NOMO-1 (cell line): ENCODE data around the gene MEGF11.

Experiments used
- DNase-seq, 2 experiments: peaks; one replicate each; lab custom pipeline; 2025; ENCODE audit not compliant: unreplicated experiment in 2 of 2; lab: John Stamatoyannopoulos, UW

MEGF11 gene

DNA sequence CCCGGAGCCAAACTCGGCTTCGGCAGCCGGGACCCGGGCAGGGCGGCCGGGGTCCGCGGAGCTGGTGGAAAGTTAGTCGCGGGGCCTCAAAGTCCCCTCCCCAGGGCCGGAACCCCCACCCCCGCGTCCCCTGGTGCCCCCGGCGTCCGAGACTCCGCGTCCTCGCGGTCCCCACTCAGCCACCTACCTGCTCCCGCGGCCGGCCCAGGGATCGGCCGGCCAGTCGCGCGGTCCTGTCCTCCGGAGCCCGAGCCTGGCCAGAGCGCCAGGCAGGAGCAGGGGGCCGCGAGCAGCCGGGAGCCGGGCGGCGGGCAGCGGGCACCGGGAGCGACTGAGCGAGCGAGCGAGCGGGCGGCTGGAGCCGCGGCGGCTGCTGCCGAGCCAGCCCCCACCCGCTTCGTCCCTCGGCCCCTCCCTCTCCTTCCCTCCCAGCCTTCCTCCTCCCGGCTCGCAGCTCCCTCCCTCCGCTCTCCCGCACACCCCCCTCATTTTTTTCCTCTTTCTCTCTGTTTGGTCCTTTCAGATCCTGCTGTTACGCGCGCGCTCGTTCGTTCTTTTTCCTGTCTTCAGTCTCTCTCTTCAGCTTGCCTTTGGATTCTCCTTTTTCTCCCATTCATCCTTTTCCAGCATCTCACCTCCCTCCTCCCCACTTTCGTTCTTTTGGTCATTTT, at the start of gene MEGF11:
MEGF11 (minus strand) TSS at position 333 of the 671 bp plus-strand sequence. CDS start 125,347 bp downstream, outside the sequence.
- DNase-seq = no peak

DNA sequence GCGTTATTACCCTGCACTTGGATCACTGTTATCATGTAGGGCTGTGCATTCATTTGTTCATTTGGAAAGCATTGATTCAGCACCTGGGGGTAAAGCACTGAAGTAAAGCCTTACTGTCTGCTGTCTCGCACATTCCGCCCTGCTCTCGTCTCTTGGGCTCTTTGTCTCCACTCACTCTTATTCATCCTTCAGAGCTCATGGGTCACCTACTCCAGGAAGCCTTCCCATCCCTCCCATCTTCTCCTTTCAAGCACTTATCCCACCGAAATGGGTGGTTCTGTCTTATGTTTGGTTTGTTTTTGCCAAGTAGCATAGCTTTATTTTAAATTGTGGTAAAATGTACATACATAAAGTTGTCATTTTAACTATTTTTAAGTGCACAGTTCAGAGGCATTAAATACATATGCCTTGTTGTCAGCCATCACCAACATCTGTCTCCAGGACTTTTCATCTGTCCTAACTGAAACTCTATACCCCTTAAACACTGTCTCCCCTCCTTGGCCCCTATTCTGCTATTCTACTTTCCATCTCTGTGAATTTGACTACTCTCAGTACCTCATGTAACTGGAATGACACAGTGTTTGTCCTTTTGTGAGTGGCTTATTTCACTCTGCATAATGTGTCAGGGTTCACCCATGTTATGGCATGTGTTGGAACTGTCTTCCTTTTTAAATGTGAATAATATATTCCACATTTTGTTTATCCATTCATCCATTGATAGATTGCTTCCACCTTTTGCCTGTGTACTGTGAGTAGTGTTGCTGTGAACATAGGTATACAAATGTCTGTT, 49.1 kb upstream of the MEGF11 start:
- no peak for DNase-seq

DNA sequence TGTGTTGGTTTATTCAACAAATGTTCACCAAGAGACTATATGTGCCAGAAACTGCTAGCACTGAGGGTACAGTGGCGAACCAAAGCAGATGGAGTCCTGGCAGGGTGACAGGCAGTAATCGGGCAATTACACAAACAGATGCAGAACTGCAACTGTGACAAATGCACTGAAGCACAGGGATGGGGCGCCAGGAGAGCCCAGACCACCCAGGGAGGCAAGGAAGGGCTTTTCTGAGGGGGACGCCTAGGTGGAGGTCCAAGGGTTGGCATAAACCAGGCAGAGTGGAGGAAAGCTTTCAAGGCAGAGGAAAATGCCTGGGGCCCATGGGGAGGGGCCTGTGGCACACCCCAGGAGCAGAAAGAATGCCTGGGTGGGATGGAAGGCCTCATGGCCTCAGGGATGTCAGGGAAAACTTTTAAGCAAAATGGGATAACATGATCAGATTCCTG, 45.3 kb upstream of the MEGF11 start:
- no peak for DNase-seq

DNA sequence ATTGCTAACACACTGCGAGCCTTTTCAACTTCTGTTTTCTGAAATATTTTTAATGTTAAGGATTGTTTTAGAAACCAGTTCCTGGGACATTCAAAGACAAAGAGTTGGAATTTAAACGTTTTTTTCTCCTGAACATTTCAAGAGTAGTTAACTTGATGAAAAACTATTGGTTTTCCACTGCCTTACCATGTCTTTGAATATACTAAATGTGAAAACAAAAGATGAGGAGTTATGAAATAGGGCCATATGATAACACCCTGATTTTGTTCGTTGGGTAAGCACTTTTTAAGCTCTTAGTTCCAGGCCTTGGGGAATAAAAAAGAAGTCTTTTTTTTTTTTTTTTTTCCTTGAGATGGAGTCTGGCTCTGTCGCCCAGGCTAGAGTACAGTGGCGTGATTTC, 42.6 kb upstream of the MEGF11 start:
- no peak for DNase-seq

DNA sequence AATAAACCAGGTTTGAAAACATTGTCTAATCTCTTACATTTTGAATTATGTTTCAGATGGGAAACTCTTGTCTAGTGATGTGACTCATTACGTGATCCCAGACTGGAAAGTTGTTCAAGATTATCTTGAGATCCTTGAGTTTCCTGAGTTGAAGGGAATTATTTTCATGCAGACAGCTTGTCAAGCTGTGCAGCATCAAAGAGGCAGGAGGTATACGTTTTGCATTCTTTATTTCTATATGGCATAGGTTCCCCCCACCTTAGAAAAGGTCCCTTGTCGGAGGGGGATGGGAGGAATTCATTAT, 41.3 kb upstream of the MEGF11 start:
- no peak for DNase-seq

DNA sequence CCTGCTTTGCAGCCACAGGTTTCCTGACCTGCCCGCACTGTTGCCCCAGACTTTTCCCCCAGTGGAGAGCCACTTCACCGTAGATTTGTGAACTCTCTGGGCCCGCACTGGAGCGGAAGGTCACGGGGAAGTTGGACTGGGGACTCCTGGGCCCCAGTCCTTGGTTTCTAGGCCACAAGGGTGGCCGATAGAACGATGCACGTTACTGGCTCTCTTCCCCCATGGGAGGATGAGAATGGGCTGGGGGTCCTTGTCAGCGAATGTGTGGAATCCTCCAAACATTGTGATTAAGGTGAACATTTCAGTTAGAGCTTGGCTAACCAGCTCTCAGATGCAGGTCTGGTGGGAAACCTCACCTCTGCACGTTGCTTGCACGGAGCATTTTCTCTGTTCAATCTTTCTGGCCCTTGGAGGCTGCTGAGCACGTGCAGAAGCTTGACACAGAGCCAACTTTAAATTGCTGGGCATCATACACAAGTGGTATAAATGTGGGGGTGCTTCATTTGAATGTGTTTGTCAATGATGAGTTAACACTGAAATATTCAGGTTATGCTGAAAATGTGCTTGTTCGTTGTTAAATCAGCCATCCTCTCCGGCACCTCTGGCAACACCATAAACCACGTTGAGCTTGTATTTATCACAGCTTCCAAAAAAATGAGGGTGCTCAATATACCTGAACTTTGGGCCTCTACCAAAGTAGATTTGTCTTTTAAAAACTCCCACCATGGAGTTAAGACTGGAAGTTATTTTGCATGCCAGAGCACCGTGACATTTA, 40.8 kb upstream of the MEGF11 start:
- DNase-seq = peak; percentile 29 to 53

DNA sequence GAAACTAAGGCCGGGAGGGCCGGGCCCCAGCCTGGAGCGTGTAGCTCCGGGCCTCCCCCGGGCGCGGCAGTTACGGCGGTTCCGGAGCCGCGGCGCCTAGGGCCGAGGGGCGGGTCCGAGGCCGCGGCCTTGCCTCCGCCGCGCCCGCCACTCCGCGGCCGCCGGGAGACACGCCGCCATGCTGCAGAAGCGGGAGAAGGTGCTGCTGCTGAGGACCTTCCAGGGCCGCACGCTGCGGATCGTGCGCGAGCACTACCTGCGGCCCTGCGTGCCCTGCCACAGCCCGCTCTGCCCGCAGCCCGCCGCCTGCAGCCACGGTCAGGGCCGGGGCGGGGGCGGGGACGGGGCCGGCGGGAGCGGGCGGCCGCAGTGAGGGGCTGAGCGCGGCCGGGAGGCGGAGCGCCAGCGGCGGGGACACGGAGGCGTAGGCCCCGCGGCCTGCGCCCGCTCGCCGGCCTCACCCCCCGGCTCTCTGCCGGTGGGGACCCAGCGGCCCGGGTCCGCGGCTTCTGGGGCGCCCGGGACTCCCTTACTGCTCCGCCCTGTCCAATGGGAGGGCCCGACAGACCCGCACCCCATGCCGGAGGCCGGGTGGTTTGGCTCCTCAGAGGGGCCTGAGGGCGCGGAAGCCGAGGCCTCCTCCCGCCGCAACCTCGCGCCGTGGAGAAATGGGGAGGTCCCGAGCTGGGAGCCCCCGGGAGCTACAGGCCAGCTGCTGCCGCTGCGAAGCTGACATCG, 40.0 kb upstream of the MEGF11 start, which contains the start of gene DIS3L:
DIS3L (plus strand) TSS at position 150 of the 738 bp plus-strand sequence; CDS start at position 179, 29 bp downstream.
- DNase-seq = peak; percentile 65 to 77

DNA sequence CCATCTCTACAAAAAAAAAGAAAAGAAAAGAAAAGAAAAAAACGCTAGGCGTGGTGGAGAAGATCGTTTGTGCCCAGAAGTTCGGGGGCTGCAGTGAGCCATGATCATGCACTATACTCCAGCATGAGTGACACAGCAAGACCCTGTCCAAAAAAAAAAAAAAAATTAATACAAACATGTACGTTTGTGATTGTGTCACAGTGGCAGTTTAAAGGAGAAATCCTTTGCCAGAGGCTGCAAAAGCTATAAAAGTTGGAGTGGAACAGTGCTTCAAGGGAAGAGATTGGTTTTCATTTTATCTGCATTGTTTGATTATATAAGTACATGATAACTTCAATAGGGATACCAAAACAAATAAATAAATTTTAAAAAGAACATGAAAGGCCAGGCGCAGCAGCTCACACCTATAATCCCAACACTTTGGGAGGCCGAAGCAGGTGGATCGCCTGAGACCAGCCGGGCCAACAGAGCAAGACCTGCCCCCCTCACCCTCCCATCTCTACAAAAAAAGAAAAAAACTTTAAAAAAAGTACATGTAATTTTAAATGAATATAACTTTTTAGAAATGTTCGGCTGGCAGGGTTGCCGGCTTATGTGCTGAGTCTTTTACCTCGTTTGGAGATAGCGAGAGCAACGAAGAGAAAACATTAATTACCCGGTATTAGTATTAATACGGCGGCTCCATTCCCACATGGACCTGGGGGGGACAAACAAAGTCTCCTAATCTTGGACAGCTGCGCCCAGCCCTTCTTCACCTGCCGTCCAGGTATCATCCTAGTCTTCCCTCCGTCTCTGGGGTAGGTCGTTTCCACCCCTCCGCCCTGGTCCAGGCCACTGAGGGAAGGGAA, 39.2 kb upstream of the MEGF11 start:
- peak in 1 of 2 experiments; percentile 20 for DNase-seq

DNA sequence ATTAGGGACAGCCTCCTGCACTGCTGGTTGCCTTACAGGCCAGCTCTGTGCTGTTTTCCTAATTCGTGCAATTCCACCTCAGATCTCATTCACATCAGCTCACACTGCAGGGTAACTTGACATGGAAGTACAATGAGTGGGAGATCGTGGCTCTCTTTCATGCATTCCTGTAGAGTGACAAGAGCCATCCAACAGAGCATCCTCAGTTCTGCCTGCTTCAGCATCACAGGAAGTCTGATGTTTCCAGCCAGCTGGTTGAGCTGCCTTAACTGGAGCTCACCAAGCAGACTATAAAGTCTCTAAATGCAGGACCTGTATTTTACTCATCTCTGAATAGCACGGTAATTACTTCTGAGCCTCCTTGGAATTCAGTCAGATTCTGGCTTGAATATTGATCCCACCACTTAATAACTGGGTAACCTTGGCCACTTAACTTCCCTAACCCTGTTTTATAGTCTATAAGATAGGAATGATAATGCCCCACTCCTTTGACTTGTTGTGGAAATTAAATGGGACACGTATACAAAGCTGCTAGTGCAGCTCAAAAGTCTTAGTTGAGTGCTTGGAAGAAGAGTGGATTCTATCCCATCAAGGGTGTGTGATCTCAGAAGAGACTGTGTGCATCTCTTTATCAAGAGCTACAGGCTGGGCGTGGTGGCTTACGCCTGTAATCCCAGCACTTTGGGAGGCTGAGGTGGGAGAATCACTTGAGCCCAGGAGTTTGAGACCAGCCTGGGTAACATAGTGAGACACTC, 38.4 kb upstream of the MEGF11 start:
- no peak for DNase-seq

DNA sequence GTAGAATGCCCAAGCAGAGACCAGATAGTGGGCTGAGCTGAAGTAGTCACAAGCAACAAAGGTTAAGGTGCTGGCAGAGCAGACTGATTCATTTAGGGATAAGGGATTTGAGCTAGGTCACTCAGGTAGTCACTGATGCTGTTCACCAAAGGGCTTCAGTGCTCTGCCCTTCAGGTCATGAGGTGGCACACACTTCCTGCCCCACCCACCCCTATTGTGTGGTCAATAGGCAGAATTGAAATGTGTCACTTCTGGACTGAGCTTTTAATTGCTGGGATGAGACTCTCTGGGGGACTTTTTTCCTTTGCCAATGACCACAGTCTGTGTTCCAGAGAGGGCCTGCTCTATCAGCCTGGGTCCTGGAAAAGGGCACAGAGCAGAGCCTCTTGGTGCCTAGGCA, 37.0 kb upstream of the MEGF11 start:
- no peak for DNase-seq

DNA sequence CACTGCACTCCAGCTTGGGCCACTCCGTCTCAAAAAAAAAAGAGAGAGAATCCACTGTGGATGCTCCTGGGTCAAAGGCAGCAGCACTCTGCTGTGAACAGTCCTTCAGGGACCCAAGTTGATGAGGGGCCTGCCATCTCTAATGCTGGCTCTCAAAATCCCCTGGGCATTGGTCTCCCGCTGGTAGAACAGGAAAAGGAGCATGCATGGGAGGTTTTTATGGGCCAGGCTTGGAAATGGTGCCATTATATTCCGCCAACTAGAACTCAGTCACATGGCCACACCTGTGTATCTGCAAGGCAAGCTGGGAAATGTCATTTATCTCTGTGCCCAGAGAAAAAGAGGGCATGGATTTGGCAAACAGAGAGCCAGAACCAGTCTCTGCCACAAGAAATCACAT, 36.5 kb upstream of the MEGF11 start:
- no peak for DNase-seq

DNA sequence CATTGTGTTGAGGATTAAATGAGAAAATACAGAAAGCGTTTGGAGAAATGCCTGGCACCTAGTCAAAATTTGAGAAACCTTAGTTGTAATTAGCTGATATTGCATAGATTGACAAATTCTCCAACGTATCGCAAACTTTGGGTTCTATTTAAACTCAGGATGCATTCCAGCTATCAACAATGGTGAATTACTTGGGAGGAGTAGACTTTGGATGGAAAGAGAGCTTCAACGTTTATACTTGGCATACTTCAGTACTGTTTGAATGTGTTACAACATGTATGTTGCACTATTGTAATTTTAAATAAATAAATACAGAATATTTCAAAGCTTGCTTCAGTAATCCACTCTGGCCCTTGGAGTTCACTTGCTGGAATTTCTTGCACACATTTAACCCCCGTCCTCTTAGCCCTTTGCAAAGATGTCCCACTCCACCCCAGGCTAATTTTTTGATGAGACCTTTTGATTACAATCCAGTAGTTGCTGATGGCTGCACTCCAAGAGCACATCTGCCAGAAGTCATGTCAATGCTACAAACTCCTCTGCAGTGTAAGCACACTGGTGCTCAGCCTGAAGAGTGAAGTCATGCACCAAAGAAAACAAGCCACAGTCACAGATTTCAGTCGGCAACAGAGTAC, 35.1 kb upstream of the MEGF11 start:
- no peak for DNase-seq

DNA sequence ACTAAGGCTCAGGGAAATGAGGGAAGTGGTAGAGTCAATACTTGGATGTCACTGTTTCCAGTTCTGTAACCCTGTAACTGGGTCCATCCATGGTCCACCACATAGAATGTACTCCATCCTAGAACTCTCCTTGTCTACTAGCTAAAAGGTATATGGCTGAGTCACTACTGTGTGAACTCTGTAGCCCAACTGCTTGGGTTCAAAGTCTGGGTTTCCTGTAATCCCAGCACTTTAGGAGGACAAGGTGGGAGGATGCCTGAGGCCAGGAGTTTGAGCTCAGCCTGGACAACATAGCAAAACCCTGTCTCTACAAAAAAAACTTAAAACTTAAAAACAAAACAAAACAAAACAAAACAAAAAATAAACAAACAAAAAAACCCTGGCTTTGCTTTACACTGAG, 34.5 kb upstream of the MEGF11 start:
- no peak for DNase-seq

DNA sequence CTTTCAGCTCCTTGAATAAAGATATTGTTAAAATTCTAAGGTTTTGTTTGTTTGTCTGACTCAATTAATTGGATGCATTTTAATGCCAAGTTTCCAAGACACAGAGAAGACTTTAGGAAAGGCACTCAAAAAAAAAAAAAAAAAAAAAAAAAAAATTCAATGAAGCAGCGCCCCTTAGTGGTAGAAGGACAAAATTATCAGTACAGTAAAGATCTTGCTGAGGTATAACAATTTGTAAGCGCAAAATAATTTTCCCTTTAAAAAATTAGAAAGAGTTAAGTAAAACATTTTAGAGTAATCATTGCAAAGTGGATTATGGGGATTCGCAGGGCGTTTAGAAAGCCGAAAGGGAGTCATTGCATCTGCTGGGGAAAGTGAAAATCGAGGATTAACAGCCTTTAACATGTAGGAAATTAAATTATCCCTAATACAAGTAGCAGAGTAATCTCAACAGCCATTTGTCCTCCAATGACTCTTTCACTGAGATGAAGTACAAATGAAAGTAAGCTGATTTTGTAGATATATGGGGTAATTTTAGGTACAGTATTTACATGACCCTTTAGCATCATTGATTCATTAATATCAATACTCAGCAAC, 34.0 kb upstream of the MEGF11 start:
- peak; percentile 13 to 56 for DNase-seq

DNA sequence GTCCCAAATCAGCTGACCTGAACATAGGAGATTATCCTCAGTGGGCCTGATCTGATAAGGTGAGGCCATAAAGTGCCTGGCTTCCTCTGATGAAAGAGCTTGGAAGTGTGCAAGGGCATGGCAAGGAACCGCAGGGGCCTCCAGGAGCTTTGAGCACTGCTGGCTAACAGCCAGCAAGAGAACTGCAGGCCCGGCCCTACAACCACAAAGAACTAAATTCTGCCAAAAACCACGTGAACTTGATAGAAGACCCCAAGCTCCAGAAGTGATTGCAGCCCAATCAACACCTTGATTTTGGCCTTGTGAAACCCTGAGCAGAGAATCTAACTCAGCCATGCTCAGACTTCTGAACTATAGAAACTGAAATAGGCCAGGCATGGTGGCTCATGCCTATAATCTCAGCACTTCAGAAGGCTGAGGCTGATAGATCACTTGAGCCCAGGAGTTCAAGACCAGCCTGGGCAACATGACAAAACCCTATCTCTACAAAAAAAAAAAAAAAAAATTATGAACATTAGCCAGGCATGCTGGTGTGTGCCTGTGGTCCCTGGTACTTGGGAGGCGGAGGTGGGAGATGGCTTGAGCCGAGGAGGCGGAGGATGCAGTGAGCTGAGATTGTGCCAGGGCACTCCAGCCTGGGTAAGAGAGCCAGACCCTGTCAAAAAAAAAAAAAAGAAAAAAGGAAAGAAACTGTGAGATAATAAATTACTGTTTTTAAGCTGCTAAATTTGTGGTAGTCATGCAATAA, 32.2 kb upstream of the MEGF11 start:
- DNase-seq = no peak

DNA sequence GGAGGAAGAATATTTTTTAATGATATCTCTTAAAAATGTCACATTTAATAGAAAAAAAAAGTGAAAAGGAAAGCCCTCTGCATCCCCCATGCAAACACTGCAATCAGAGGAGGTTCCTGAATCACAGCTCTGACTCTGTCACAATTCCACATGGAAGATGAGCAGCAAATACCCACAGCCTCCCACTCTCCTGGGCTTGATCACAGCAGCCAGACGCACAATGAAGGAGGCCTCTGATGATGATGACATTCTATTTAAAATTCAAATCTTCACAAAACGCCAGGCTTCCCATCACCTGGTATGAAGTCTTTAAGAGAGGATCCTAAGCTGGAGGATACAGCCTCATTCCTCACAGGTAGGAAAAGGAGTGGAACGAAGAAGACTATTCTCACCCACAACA, 30.7 kb upstream of the MEGF11 start:
- no peak for DNase-seq

DNA sequence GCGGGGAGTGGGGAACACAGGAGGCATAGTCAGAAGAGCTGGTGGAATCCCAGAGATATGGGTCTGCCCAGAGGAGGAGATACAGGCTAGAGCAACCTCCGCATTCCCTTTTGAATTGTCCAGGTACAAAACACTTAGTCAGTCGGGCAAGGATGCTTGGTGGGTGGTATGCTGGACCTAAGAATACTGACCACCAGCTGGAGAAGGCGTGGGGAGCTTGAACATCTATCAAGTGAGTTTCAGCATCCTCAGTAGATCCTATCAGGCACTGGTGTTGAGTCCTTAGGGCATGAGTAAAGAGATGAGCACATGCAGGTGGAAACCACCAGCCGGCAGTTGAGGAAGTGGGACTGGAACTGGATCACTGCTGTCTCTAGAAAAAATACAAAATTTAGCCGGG, 25.1 kb upstream of the MEGF11 start:
- DNase-seq = no peak

DNA sequence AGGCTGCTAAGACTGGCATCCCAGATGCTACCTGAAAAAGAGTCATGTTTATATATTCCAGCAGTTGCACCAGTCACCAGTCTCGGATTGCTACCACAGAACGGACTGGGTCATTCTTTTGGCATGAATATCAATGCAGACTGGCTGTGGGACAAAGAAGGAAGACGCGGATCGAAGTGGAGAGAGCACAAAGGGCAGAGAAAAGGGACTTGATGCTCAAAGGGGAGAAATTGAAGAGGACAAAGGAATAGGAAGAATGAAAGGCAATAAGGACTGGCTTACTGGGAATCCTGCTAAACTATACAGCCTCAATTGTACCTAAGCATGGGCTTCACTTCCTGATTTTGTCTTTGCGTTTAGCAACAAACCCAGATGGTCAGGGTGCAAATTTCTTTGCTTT, 24.5 kb upstream of the MEGF11 start:
- no peak for DNase-seq
